PC-9 (cell line): Measurements from ENCODE around the gene MYL12A.

Source experiments
- CTCF ChIP-seq: fragments of 200-600 bp; sonication (generic); conservative IDR thresholded peaks from 2 replicates; pipeline ENCODE4 v1.6.1; 2017; ENCODE audit warnings: mixed run types, antibody characterized with exemption, mild to moderate bottlenecking, moderate library complexity
- EZH2 ChIP-seq: fragments of 200-600 bp; sonication (generic); IDR thresholded peaks from 2 replicates; pipeline ENCODE4 v1.8.0; 2017; ENCODE audit warnings: antibody characterized with exemption, low read depth

DNA sequence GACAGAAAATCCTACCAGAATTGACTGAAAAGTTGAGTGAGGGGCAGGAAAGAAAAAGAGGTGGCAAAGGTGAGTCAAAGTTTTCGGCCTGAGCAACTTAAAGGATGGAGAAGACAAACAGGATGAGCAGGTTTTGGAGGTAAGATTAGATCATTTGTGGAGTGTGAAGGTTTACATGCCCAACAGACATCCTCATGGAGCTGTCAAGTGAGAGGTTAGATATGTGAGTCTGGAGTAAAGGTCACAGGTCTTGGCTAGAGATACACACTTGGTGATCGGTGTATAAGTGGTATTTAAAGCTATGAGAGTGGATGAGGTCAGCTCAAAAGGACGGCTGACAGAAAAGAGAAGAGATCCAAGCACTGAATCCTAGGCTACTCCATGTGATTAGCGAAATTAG, 11.1 kb upstream of the MYL12A start:
- no peak for TF ChIP-seq CTCF
- no peak for TF ChIP-seq EZH2
